GM10847 (cell line): Measurements from ENCODE around the gene SLC22A5.
A peak's percentile ranks its signal among the peaks of the same experiment; 100 is the strongest.

Source experiments
- POLR2A ChIP-seq: IDR thresholded peaks from 2 replicates; pipeline ENCODE4 v1.6.1; 2011; ENCODE audit not compliant: insufficient read length; ENCODE audit errors: extremely low read depth

The SLC22A5 gene

GRCh38 chr5:132369474-132370180 is at the start of gene SLC22A5:
SLC22A5 (plus strand) TSS chr5:132369710; CDS start chr5:132369973, 263 bp downstream.
- TF ChIP-seq POLR2A = peak; percentile 34

GRCh38 chr5:132319975-132320374 is 49.5 kb upstream of the SLC22A5 start:
- TF ChIP-seq POLR2A = no peak

GRCh38 chr5:132321109-132321721 is 48.3 kb upstream of the SLC22A5 start:
- no peak for TF ChIP-seq POLR2A

GRCh38 chr5:132322266-132322665 is 47.2 kb upstream of the SLC22A5 start:
- TF ChIP-seq POLR2A = no peak

- no peak for TF ChIP-seq POLR2A
Observed at GRCh38 chr5:132323202-132323601, 46.3 kb upstream of the SLC22A5 start.

- no peak for TF ChIP-seq POLR2A
Observed at GRCh38 chr5:132325691-132326090, 43.8 kb upstream of the SLC22A5 start.

GRCh38 chr5:132327252-132327955 is 42.1 kb upstream of the SLC22A5 start:
- TF ChIP-seq POLR2A = no peak

- no peak for TF ChIP-seq POLR2A
Observed at GRCh38 chr5:132334812-132335211, 34.7 kb upstream of the SLC22A5 start.

GRCh38 chr5:132335402-132335801 is 34.1 kb upstream of the SLC22A5 start:
- no peak for TF ChIP-seq POLR2A

GRCh38 chr5:132339502-132339901 is 30.0 kb upstream of the SLC22A5 start:
- TF ChIP-seq POLR2A = no peak

- TF ChIP-seq POLR2A = no peak
Observed at GRCh38 chr5:132342291-132343180, 27.0 kb upstream of the SLC22A5 start.

- TF ChIP-seq POLR2A = no peak
Observed at GRCh38 chr5:132344775-132345514, 24.6 kb upstream of the SLC22A5 start.

GRCh38 chr5:132353486-132353995 is 16.0 kb upstream of the SLC22A5 start:
- no peak for TF ChIP-seq POLR2A
